ENCODE results near the gene BRF1.

The BRF1 gene

DNA sequence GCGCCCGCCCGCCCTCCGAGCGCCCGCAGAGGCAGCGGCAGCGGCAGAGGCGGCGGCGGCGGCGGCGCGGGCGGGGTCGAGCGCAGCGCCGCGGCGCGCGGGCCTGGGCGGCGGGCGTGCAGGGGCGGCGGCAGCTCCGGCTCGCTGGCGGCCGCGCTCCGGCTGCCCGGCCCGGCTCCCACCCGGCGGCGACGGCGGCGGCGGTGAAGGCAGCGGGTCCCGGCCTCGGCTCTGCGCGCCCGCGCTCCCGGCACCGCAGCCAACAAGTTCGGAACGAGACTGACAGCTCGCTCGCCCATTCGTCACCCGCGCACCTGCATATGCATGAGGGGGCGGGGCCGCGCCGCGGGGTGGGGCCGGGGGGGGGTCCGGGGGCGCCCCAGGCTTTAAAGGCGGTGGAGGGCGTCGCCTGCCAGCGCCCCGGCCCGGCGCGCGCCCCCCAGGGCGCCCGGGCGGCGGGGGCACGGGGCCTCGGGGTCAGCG, 132.3 kb downstream of the BRF1 start, which contains the start of gene JAG2:
TSS of gene JAG2 (minus strand) at position 281 of the 483 bp plus-strand sequence. CDS start 356 bp downstream, outside the sequence.
- peak; percentile 31 for DNase-seq

DNA sequence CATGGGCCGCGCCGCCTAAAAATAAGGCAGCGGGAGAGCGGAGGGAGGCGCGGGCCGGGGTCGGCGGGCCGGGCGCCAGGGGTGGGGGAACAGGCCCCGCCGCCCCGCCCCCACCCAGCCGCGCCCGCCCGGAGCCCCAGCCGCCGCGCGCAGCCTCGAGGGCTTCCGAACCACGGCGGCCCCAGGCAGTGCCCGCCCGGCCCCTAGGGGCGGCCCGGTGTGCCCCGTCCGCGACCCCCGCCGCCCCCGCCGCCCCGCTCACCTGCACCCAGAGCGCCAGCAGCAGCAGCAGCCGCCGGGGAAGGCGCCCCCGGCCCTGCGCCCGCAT, 132.7 kb downstream of the BRF1 start:
- no peak for DNase-seq

DNA sequence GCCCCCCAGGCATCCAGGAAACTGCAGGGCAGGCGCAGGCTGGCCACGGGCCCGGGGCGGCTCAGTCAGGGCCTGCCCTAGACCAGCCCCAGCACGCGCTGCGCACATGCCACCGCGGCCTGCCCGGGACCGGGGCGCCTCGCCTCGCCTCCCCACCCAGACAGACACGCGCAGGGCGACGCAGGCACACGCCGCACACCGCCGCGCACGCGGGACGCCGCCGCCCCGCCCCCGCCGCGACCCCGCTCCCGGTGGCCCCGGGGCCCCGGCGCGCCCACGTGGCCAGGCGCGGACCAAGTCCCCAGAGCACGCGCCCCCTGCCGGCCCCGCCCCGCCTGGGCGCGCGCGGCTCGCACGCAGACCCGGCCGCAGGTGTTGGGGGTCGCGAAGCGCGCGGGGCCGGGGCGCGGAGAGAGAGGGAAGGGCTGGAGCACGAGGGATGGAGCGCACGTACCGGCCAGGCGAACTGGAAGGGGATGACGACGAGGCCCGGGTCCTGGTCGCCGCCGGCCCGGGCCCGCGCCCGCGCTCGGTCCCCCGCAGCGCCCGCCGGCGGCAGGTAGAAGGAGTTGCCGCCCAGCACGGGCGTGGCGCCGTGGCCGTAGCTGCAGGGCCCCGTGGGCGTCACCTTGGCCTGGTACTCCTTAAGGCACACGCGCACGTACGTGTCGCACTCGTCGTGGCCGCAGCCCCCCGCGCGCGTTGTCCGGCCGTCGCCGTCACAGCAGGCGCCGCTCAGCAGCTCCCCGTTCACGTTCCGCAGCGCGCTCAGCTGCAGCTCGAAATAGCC, 133.3 kb downstream of the BRF1 start:
- DNase-seq, result no peak

DNA sequence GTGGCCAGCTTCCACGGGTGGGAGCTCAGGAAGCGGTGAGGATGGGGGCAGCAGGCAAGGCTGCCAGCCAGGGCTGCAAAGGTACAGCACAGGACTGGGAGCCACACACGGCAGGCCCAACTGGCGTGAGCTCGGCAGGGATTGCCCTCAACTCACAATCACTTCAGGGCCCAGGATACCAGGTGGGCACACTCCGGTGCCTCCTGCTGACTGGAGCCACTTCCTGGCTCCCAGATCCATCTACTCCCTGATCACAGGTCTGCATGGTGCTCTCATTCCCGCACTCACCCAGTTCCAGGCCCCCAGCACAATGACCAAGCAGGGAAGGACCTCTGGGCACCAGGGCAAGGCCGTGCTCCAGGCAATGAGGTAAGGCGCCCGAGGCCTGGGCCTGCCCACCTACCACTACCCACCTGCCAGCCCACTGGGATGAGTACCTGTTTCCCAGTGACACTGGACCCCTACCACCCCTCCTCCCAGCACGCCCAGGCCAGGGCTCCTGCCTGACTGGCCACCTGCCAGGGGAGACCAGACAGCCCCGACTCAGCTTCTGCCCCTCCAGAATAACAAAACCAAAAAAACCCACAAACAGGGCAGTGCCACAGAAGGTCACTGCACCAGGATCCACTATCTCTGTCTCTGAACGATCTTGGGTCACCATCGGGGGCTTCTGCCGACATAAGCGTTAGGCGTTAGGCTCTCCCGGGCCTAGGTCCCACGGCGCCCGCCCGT, 134.1 kb downstream of the BRF1 start:
- no peak for DNase-seq

DNA sequence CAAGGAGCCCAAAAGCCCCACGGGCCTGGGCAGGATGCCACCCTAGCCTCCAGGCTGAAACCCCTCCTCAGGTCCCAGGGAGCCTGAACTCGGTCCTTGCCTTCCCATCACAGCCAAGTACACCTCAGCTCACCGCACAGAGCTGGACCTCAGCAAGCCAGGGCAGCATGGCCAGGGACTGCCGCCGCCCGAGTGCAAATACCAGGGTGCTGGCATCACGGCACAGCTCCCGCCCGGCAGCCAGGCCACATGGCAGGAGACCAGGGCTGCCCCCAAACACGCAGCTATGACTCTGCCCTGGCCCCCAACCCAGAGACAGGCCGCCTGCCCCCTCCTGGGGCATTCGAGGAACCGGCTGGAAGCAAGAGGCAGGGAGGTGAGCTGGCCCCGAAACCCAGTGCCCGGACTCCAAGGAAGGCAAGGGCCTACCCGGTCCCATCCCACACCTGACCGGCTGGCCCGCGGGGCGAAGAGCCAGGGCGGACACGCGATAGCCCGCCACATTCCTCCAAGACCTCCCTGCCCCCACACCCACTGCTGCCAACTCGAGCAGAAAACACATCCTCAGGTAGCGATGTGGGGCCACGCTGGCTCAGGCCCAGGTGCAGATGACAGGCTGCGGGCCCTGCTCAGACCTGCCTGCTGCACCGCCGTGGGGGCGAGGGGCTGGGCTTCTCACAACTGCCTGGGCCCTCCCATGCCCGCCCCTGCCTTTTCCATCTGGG, 134.9 kb downstream of the BRF1 start:
- no peak for DNase-seq

DNA sequence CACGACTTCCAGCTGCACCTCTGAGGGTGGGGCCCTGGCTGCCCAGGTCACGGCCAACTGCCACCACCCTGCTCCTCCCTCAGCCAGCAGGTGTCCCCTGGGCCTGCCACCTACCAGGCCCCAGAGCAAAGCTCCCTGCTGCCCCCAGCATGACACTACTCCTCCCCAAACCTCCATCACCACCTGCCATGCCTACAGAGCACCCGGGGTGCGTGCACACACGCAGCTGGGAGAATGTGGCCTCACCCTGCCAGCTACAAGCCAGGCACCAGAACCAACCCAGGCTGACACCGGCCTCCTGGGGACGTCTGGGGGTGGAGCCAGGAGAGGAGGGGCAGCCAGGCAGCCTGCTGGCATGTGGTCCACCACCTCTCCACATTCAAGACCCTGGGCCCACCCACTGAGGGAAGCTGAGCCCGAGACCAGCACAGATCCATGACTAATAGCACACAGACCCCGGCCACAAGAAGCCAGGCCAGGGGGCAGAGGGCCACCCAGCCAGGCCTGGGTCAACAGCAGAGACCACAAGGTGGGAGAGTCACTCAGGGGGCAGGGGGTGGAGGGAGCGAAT, 135.6 kb downstream of the BRF1 start:
- DNase-seq, result no peak

DNA sequence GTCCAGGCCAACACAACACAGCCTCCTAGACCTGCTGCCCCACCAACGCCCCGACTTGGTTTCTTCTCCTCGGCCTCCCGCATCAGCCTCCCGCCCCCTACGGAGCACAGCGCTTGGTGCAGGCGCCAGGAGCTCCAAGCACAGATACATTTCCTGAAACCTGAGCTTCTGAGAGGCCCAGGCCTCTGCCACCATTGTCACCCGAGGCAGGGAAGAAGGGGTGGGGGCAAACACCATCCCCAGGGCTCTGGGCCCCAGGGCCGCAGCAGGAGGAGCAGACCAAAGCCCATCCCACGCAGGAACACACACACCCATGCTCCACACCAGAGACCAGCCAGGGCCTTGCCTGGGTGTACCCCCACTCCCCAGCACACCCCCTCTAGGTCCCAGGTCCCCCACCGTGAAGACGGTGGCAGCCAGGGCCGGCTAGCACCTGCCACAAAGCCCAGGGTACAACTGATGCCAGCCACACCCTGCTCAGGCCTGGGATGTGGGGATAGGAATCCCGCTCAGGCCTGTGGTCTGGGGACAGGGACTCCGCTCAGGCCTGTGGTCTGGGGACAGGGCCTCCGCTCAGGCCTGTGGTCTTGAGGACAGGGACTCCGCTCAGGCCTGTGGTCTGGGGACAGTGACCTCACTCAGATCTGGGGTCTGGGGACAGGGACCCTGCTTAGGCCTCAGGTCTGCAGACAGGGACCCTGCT, 137.6 kb downstream of the BRF1 start:
- DNase-seq, result no peak

DNA sequence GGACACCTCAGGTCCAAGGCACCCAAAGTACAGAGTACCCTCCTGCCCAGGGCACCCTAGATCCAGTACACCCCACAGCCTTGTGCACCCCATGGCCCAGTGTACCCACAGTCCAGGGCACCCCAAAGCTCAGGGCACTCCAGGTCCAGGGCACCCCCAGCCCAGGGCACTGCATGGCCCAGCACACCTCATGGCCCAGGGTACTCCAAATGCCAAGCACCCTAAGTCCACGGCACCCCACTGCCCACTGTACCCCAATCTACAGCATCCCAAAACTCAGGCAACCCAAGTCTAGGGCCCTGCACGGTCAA, 138.2 kb downstream of the BRF1 start:
- DNase-seq, result no peak

DNA sequence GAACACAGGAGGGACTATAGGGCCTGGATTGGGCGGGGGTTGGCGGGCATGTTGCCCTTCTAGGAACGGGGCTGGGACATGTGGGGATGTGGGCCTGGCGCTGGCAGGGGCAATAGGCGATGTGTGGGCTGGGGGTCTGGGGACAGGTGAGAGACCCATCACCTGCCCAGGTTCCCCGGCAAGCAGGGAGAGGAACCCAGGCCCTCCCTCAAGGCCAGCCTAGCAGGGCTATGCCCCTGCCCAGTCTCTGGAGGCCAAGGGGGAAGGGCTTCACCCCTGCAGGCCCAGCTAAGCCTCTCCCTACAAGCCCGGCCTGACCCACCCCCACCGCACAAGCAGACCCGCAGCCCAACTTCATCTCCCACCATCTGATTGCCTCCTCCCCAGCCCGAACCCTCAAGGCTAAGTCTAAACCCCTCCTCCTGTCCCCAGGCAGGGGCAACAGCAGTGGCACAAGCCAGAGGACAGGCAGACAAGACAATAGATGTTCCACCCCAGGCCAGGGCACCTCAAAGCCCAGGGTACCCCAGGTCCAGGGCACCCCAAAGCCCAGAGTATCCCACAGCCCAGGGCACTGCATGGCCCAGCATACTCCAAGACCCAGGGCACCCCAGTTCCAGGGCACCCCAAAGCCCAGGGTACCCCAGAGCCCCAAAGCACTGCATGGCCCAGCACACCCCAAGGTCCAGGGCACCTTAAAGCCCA, 138.7 kb downstream of the BRF1 start:
- DNase-seq, result no peak

DNA sequence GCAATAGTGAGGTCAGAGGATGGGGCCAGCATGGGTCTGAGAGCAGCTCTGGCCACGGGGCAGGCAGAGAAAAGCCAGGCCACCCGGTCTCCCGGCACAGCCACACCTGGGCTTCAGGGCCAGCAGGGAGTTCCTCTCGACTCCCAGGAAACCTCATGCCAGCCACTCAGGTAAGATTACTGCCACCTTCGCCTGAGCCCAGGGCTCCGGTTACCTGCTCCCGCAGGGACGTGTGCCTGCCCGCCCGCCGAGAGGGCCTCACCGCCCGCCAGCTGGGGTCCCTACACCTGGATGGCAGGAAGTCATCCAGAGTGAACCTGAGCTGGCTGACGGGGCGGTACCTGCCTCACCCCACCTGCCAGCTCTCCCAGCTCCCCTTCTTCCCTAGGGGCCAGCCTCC, 139.5 kb downstream of the BRF1 start:
- DNase-seq, result no peak

DNA sequence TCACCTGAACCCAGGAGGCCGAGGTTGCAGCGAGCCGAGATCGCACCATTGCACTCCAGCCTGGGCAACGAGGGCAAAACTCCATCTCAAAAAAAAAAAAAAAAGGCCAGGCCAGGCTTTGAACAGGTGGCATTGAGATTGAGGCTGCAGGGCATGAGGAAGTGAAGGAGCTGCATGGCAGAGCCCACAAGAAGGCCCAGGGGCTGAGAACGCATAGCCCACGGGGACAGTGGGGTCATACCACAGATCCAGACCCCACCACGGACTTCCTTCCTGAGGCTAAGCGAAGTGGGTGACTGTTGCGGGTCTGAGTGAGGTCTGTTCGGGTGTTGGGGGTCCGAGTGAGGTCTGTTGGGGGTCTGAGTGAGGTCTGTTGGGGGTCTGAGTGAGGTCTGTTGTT, 140.0 kb downstream of the BRF1 start:
- no peak for DNase-seq

DNA sequence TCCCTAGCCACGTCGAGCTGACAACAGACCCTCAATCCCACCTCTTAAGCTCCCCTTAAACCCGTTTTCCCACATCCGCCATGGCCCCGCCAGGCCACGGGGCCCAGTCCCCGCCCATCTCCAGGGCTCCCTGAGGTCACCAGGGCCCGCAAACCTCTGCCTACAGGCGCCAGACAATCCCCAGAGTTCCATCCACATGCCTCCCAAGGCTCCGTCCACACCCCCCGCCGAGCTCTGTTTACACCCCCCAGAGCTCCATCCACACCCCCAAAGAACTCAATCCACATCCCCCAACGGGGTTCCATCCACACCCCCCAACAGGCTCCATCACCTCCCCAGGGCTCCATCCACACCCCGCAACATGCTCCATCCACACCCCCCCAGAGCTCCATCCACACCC, 141.5 kb downstream of the BRF1 start:
- no peak for DNase-seq

Data from NCI-H1092 (cell line).